ENCODE measurements around the gene HACE1. TPM values are rescaled to one million over a fixed set of nuclear protein-coding genes. Genes with fewer than 3 reads are reported as not detected.
"Not testable (repeated sequence)": the region's sequence is repeated elsewhere in the genome, so short reads cannot be mapped to it uniquely, and the experiment has no call there.

Gene HACE1
- total RNA-seq, 1 experiment from 2014 or later, result 13.0 TPM

GRCh38 chr6:104908888-104909525 is 49.3 kb upstream of the HACE1 start:
- Histone ChIP-seq H3K9me3 (ENCODE audit: control insufficient read depth, insufficient read depth, low read depth, low read length) (no peaks in the 10 kb centered on the region), H3K27me3 (ENCODE audit: control insufficient read depth, insufficient read depth, low read length) (no peaks in the 10 kb centered on the region), H3K27ac (ENCODE audit: low read length) (no peak overlapping the region), H3K4me3 (ENCODE audit: low read depth in 2 of 2, low read length in 2 of 2) (no peak overlapping the region), H3K36me3 (ENCODE audit: control insufficient read depth, insufficient read depth, low read length) (no peaks in the 10 kb centered on the region), H3K4me1 (ENCODE audit: control insufficient read depth, insufficient read depth, low read length) (no peaks in the 10 kb centered on the region)
- no peak for DNase-seq (ENCODE audit: low read depth, low spot score)
- ATAC-seq, result no peak
- ChIA-PET POLR2A (no interaction called here), CTCF (no interaction called here)
- TF ChIP-seq REST (IDR thresholded peaks at IDR 0.05; ENCODE audit: insufficient read depth in 1 of 2, low read depth in 2 of 2, low read length in 1 of 2), result no peak
- TF ChIP-seq CTCF (IDR thresholded peaks at IDR 0.05), result no peak
- TF ChIP-seq SIN3A (IDR thresholded peaks at IDR 0.05; ENCODE audit: borderline replicate concordance, insufficient read depth, low read depth, low read length), result no peak
- TF ChIP-seq TCF7L2 (IDR thresholded peaks at IDR 0.05; ENCODE audit: low read depth, low read length), result no peak
- no peak for TF ChIP-seq POLR2AphosphoS5 (IDR thresholded peaks at IDR 0.05; ENCODE audit: low read depth, low read length)
- intact Hi-C loops (cut with micrococcal nuclease; ENCODE audit: unreplicated experiment), result no loop called here
- in situ Hi-C loops (cut with HindIII; ENCODE audit: low pct_unique_long_range_greater_than_20kb, low sequenced_read_pairs), result no loop called here
- BruUV-seq (replicated peaks), result no TSS peak

- Histone ChIP-seq H3K27ac (ENCODE audit: low read length) (no peak overlapping the region), H3K9me3 (ENCODE audit: control insufficient read depth, insufficient read depth, low read depth, low read length) (no peaks in the 10 kb centered on the region), H3K4me1 (ENCODE audit: control insufficient read depth, insufficient read depth, low read length) (no peaks in the 10 kb centered on the region), H3K36me3 (ENCODE audit: control insufficient read depth, insufficient read depth, low read length) (no peaks in the 10 kb centered on the region), H3K27me3 (ENCODE audit: control insufficient read depth, insufficient read depth, low read length) (no peaks in the 10 kb centered on the region), H3K4me3 (ENCODE audit: low read depth in 2 of 2, low read length in 2 of 2) (no peak overlapping the region)
- TF ChIP-seq POLR2AphosphoS5 (IDR thresholded peaks at IDR 0.05; ENCODE audit: low read depth, low read length), result no peak
- TF ChIP-seq SIN3A (IDR thresholded peaks at IDR 0.05; ENCODE audit: borderline replicate concordance, insufficient read depth, low read depth, low read length), result no peak
- TF ChIP-seq REST (IDR thresholded peaks at IDR 0.05; ENCODE audit: insufficient read depth in 1 of 2, low read depth in 2 of 2, low read length in 1 of 2), result no peak
- BruUV-seq (replicated peaks), result no TSS peak
- ChIA-PET CTCF (no interaction called here), POLR2A (no interaction called here)
- in situ Hi-C loops (cut with HindIII; ENCODE audit: low pct_unique_long_range_greater_than_20kb, low sequenced_read_pairs), result no loop called here
- DNase-seq (ENCODE audit: low read depth, low spot score) (no peak), ATAC-seq (no peak)
- intact Hi-C loops (cut with micrococcal nuclease; ENCODE audit: unreplicated experiment), result no loop called here
These were observed 48.5 kb upstream of the HACE1 start for GRCh38 chr6:104908031-104908887.

GRCh38 chr6:104898893-104899292 is 39.2 kb upstream of the HACE1 start:
- BruUV-seq (replicated peaks); CTCF ChIA-PET; POLR2A ChIA-PET: not testable (repeated sequence)

More at GRCh38 chr6:104898893-104899292, 39.2 kb upstream of the HACE1 start:
- in situ Hi-C loops (cut with HindIII; ENCODE audit: low pct_unique_long_range_greater_than_20kb, low sequenced_read_pairs); H3K4me3 ChIP-seq (ENCODE audit: low read depth in 2 of 2, low read length in 2 of 2); H3K36me3 ChIP-seq (ENCODE audit: control insufficient read depth, insufficient read depth, low read length); ATAC-seq; H3K9me3 ChIP-seq (ENCODE audit: control insufficient read depth, insufficient read depth, low read depth, low read length); DNase-seq (ENCODE audit: low read depth, low spot score); H3K27me3 ChIP-seq (ENCODE audit: control insufficient read depth, insufficient read depth, low read length); H3K27ac ChIP-seq (ENCODE audit: low read length); H3K4me1 ChIP-seq (ENCODE audit: control insufficient read depth, insufficient read depth, low read length): not testable (repeated sequence)
- intact Hi-C loops (cut with micrococcal nuclease; ENCODE audit: unreplicated experiment), result loop anchor here (5.0 kb wide), 1 partner anchor 178 kb away; no protein-coding TSS in a partner anchor
